Epithelial cell of alveolus of lung (primary cell): Measurements from ENCODE around the gene LAPTM4A. TPM values are rescaled to one million over a fixed set of nuclear protein-coding genes. Genes with fewer than 3 reads are reported as not detected.

Experiments
- total RNA-seq: library from RNA; depleted of rRNA; stranded (reverse); fragments of >200 nt; gene quantifications from 2 replicates; pipeline ENCODE4 v1.2.1, GENCODE V29; 2015

Gene LAPTM4A
- total RNA-seq: 140 and 294 TPM in 2 replicates

DNA sequence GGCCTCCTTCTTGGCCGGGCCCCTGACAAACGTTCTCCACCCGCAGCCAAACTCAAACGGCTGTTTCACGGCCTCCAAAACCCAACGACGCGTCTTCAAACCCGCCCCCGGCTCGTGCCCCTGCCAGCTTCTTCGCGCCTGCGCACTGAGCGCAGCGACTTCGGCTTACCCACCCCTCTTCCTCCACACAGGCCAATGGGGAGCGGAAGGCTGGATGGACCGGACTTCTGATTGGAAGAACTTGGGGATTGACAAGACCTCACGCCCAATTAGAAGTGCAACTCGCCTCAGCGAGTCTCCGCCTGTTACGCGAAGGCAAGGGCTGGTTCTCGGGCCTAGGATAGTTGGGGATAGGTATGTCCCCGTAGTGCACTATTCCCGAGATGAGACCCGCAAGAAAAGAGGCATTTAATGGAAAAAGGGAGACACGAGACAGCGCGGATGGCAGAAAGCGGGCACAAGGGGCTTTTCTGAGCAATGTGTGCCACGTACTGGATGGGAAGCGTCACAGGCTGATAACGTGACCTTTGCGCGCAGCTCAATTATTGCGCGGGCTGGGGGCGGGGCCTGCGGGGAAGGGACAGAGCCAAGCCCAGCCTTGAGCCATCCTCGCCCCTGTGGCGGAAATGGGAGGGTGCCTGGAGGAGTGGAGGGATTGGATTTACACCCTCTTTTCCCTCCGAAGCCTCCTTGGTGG lies at the start of gene LAPTM4A:
Gene LAPTM4A (minus strand): TSS at position 97 of the 697 bp plus-strand sequence. CDS start 108 bp downstream, outside the sequence.

DNA sequence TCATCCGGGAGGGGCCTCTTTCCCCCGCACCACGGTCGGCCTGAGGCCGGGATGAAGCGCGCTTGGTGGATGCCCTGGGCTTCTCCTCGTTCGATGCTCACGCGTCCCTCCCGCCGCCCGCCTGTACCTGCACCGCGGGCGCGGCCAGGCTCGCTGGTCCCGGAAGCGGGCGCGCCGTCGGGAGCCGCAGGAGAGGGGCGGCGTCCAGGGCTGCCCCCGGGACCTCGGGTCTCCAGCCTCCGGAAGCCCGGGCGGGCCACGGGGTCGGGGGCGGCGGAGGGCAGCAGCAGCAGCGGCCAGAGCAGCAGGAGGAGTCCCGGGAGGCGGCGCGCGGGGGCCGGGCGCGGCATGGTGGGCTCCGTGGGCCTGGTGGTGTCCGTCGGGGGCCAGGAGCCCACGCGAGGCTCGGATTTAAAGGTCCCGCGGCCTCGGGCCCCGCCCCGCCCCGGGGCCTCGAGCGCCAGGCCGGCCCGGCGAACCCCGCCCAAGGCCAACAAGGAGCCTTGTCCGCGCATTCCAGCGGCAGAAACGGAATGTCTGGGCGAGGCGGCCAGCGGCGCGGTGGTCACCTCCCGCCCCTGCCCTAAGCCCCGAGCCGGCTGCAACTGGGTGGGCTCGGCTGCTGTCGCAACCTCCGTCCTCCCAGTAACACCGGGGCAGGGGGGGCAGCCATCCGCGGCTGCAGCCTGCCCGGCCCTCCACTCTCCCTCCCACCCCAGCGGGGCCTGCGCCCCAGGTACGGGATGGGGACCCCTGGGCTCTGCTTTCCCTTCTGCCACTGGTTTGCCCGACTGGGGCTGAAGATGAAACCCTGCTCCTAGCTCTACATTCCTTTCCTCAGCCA lies 38.9 kb downstream of the LAPTM4A start, which contains the start of gene MATN3:
Gene MATN3 (minus strand): TSS at position 387 of the 844 bp plus-strand sequence. CDS start 37 bp downstream, at position 350.

GRCh38 chr2:19989667-19990415 lies 61.6 kb downstream of the LAPTM4A start, which contains the start of gene WDR35:
Gene WDR35 (minus strand): TSS chr2:19990105. CDS start chr2:19990015, 90 bp downstream.

Other genes with a start within 250 kb of the LAPTM4A start
- gene TTC32, start 149.6 kb downstream of the LAPTM4A start, total RNA-seq: 1.8 and 7.4 TPM in 2 replicates
- 5.9 and 10.1 TPM in 2 replicates for gene WDR35, start 61.5 kb downstream of the LAPTM4A start, total RNA-seq
- 3.8 and 7.9 TPM in 2 replicates for gene MATN3, start 39.0 kb downstream of the LAPTM4A start, total RNA-seq
- gene SDC1, start 173.5 kb upstream of the LAPTM4A start, total RNA-seq: 12.1 and 32.2 TPM in 2 replicates